Suprapubic skin (tissue), 3 donors: Measurements from ENCODE around the gene SERPINA12.

Experiments
- CTCF ChIP-seq, 2 donors: fragments of 200-600 bp in 1 of 2; fragments of 450-650 bp in 1 of 2; sonication (generic) in 1 of 2; IDR thresholded peaks; one replicate each; pipeline ENCODE4 v1.5.1; 2016 to 2019; ENCODE audit warnings: antibody characterized with exemption in 2 of 2, mild to moderate bottlenecking in 1 of 2, moderate library complexity in 1 of 2
- EP300 ChIP-seq: sonication (generic); formaldehyde crosslinking; IDR thresholded peaks from one replicate; pipeline ENCODE4 v1.6.1; 2017; ENCODE audit warnings: antibody characterized with exemption

DNA sequence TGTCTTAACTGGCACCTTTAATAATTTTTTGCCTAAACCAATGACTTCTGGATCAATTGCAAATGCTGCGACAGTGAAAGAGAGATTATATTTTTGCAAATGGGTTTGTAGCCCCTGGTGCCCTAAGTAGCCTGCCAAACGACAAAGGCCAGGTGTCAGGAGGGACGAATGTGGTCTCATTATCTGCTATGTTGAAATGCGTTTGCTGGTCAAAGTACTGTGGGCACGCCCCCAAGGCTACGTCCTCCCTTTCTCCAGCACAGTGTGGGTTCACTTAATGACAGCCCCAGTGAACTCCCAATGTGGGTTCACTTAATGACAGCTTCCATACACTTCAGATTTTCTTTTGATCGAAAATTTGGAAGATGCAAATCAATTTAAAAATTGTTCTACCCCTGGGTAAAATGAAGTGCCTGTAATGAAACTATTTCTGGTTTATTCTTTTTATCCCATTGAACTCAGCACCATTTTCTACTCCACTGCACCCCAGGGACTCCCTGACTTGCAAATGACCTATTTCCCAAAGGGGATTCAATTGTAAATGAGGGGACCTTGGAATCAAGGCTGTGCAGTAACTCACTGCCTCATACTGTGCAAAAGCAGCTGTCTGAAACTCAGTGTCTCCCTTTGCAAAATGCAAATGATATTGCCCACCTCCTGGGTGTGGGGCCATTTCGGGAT lies 58.0 kb downstream of the SERPINA12 start:
- TF ChIP-seq EP300 (no peak), CTCF (IDR thresholded peaks at IDR 0.05) (no peak)
